HepG2 (cell line): ENCODE results near the gene LYPD1. TPM values are rescaled to one million over a fixed set of nuclear protein-coding genes. Genes with fewer than 3 reads are reported as not detected.
"Not testable (repeated sequence)": the region's sequence is repeated elsewhere in the genome, so short reads cannot be mapped to it uniquely, and the experiment has no call there.

Experiments
- ATAC-seq: fragments of 200-7000 bp; cut with Tn5 transposase; 3 replicates; pipeline ENCODE4 v1.9.1; 2020; ENCODE audit warnings: mild to moderate bottlenecking, moderate library complexity
- BruUV-seq: library from RNA; stranded (reverse); fragments of 400-500 nt; replicated peaks from 2 replicates; lab custom pipeline; 2021; lab: Mats Ljungman, UMichigan
- CTCF ChIA-PET: fragments of 300-600 bp; formaldehyde crosslinking; extraction: SDS; loops from one replicate; lab custom pipeline; 2021; ENCODE audit warnings: low total read pairs, inconsistent platforms, low intra/inter-chr PET ratio; lab: Yijun Ruan, JAX
- POLR2A ChIA-PET: fragments of 350-600 bp; sonication (Branson Sonifier 250); formaldehyde crosslinking; loops from one replicate; lab custom pipeline; 2020; ENCODE audit warnings: antibody characterized with exemption, inconsistent platforms; lab: Yijun Ruan, JAX
- DNase-seq: peaks from one replicate; pipeline ENCODE4 v3.0.0-alpha.2; 2015; ENCODE audit warnings: low spot score
- FAIRE-seq: peaks from 3 replicates; lab custom pipeline; 2011; peaks lifted over from hg19 to GRCh38; lab: Jason Lieb, UNC
- H2AFZ ChIP-seq: one replicate; pipeline ENCODE4 v1.6.1; 2011; ENCODE audit warnings: low read length, inconsistent platforms
- H3K27ac ChIP-seq: fragments of 300-600 bp; 3 replicates; pipeline ENCODE4 v1.8.0; 2011; ENCODE audit warnings: mixed run types, mild to moderate bottlenecking, mixed read lengths, low read length, inconsistent platforms; ENCODE audit not compliant: insufficient read depth; ENCODE audit errors: extremely low read length
- H3K27me3 ChIP-seq, 2 experiments: fragments of 200-600 bp in 1 of 2; 2 replicates in 1 of 2; 3 replicates in 1 of 2; pipeline versions ENCODE4 v1.6.0 to v1.8.0; 2011; ENCODE audit warnings: low read length in 2 of 2, mild to moderate bottlenecking in 2 of 2, moderate library complexity in 2 of 2, inconsistent platforms in 1 of 2; ENCODE audit not compliant: insufficient read depth in 2 of 2, control insufficient read depth in 1 of 2
- H3K36me3 ChIP-seq, 2 experiments: fragments of 200-600 bp in 1 of 2; replicated peaks in 1 of 2; 2 replicates in 1 of 2; 3 replicates in 1 of 2; pipeline versions ENCODE4 v1.5.1 to v1.8.0; 2011; ENCODE audit warnings: low read length in 2 of 2, inconsistent platforms in 1 of 2; ENCODE audit not compliant: insufficient read depth in 2 of 2, control insufficient read depth in 1 of 2
- H3K4me1 ChIP-seq: 2 replicates; pipeline ENCODE4 v1.5.1; 2012; ENCODE audit warnings: low read length, inconsistent platforms; ENCODE audit not compliant: insufficient read depth
- H3K4me2 ChIP-seq: 2 replicates; pipeline ENCODE4 v1.6.0; 2011; ENCODE audit warnings: low read depth, low read length, inconsistent platforms
- H3K4me3 ChIP-seq, 3 experiments: fragments of 200-600 bp in 1 of 3; sonication (generic), shearing (Covaris generic) in 1 of 3; replicated peaks in 1 of 3; 2 replicates each; pipeline ENCODE4 v1.5.1; 2011 to 2016; ENCODE audit warnings: low read length in 3 of 3, inconsistent platforms in 2 of 3, low read depth in 2 of 3, mild to moderate bottlenecking in 2 of 3, control low read depth in 1 of 3, mixed read lengths in 1 of 3; ENCODE audit not compliant: insufficient read depth in 1 of 3
- H3K79me2 ChIP-seq: one replicate; pipeline ENCODE4 v1.6.1; 2011; ENCODE audit warnings: low read length, inconsistent platforms; ENCODE audit not compliant: insufficient read depth
- H3K9ac ChIP-seq: 2 replicates; pipeline ENCODE4 v1.6.0; 2011; ENCODE audit warnings: mild to moderate bottlenecking, low read depth, low read length, inconsistent platforms; ENCODE audit not compliant: insufficient read depth
- H3K9me3 ChIP-seq: 2 replicates; pipeline ENCODE4 v1.5.1; 2012; ENCODE audit warnings: mild to moderate bottlenecking, low read length
- H4K20me1 ChIP-seq: 2 replicates; pipeline ENCODE4 v1.6.0; 2011; ENCODE audit warnings: inconsistent platforms, mild to moderate bottlenecking, low read length, moderate library complexity; ENCODE audit not compliant: insufficient read depth
- ARID2 ChIP-seq: sonication (generic); formaldehyde crosslinking; IDR thresholded peaks from 2 replicates; pipeline ENCODE4 v1.8.1; 2022; ENCODE audit warnings: mild to moderate bottlenecking, missing genetic modification reagents, borderline replicate concordance
- DNMT3B ChIP-seq: conservative IDR thresholded peaks from 2 replicates; pipeline ENCODE4 v1.6.1; 2016; ENCODE audit warnings: missing biosample characterization, control low read depth
- FOXM1 ChIP-seq: sonication (generic); formaldehyde crosslinking; IDR thresholded peaks from 2 replicates; pipeline ENCODE4 v1.5.0; 2020; ENCODE audit warnings: missing genetic modification reagents
- KDM3A ChIP-seq: IDR thresholded peaks from 2 replicates; pipeline ENCODE4 v1.6.1; 2018; ENCODE audit warnings: low read depth, missing compliant biosample characterization
- KLF13 ChIP-seq: sonication (generic); formaldehyde crosslinking; IDR thresholded peaks from 2 replicates; pipeline ENCODE4 v1.4.0; 2020; ENCODE audit warnings: mild to moderate bottlenecking, missing genetic modification reagents
- MAFF ChIP-seq: IDR thresholded peaks from 2 replicates; pipeline ENCODE4 v1.6.1; 2011; ENCODE audit warnings: low read depth, low read length, improper control_type of control experiment
- NBN ChIP-seq: fragments of 450-650 bp; conservative IDR thresholded peaks from 2 replicates; pipeline ENCODE4 v1.6.1; 2017
- RFX3 ChIP-seq: IDR thresholded peaks from 2 replicates; pipeline ENCODE4 v1.6.1; 2016; ENCODE audit warnings: missing biosample characterization, missing genetic modification reagents
- SIN3A ChIP-seq: IDR thresholded peaks from 2 replicates; pipeline ENCODE4 v1.6.1; 2011; ENCODE audit warnings: low read depth, mild to moderate bottlenecking, control low read depth, low read length, borderline replicate concordance
- ZBTB3 ChIP-seq: sonication (generic); formaldehyde crosslinking; IDR thresholded peaks from 2 replicates; pipeline ENCODE4 v1.4.0; 2020; ENCODE audit warnings: low read depth, mild to moderate bottlenecking, moderate library complexity, missing genetic modification reagents, borderline replicate concordance
- ZNF296 ChIP-seq: sonication (generic); formaldehyde crosslinking; conservative IDR thresholded peaks from 2 replicates; pipeline ENCODE4 v1.5.0; 2020; ENCODE audit warnings: mild to moderate bottlenecking, missing genetic modification reagents
- ZNF777 ChIP-seq: sonication (generic); formaldehyde crosslinking; IDR thresholded peaks from 2 replicates; pipeline ENCODE4 v1.4.0; 2020; ENCODE audit warnings: missing genetic modification reagents
- ZNF792 ChIP-seq: IDR thresholded peaks from 2 replicates; pipeline ENCODE4 v1.6.1; 2016
- WGBS: methylation state at CpG from one replicate; pipeline ENCODE4 v1.1.6; 2017; ENCODE audit warnings: low lambda C conversion rate; 5-methylcytosine and 5-hydroxymethylcytosine counted together
- in situ Hi-C: cut with HindIII; loops from 2 replicates; pipeline ENCODE4 v1.10.0; 2017; ENCODE audit warnings: low pct_unique_long_range_greater_than_20kb; ENCODE audit not compliant: extremely low pct_ligation_motif_present
- intact Hi-C: fragments of 100-400 bp; cut with micrococcal nuclease; formaldehyde crosslinking; loops from one replicate; pipeline ENCODE4 v1.10.0; 2022; ENCODE audit not compliant: unreplicated experiment
- polyA plus RNA-seq, 8 experiments: library from polyadenylated mRNA; depleted of rRNA in 3 of 8; stranded (reverse) in 7 of 8; unstranded in 1 of 8; fragments of >200 nt; fragmentation: Illumina TruSeq in 4 of 8; extraction: Trizol in 4 of 8; gene quantifications; 2 replicates each; pipeline versions ENCODE4 v1.2.1 to v1.2.3, GENCODE V29; 2011 to 2016; ENCODE audit warnings: low read depth in 4 of 8, missing spikeins in 1 of 8, mixed read lengths in 1 of 8; ENCODE audit not compliant: insufficient read depth in 1 of 8
- total RNA-seq, 5 experiments: library from RNA; depleted of rRNA; stranded (reverse); fragments of >200 nt; fragmentation: Illumina TruSeq; extraction: Trizol; gene quantifications; 2 replicates each; pipeline ENCODE4 v1.2.3, GENCODE V29; 2016; ENCODE audit warnings: low read depth in 1 of 5
- TF ChIP-seq, protein P1 (sequence below): sonication (generic); formaldehyde crosslinking; IDR thresholded peaks from 2 replicates; pipeline ENCODE4 v1.4.0; 2020; ENCODE audit warnings: mild to moderate bottlenecking, missing genetic modification reagents
- TF ChIP-seq, protein P2 (sequence below): sonication (generic); formaldehyde crosslinking; IDR thresholded peaks from 2 replicates; pipeline ENCODE4 v1.4.0; 2020; ENCODE audit warnings: missing genetic modification reagents, borderline replicate concordance

Gene LYPD1
- total and polyA plus RNA-seq, 2 of the 13 experiments (the other 11 are each of a cell fraction or from before 2014, with no cell fraction given), result not detected

DNA sequence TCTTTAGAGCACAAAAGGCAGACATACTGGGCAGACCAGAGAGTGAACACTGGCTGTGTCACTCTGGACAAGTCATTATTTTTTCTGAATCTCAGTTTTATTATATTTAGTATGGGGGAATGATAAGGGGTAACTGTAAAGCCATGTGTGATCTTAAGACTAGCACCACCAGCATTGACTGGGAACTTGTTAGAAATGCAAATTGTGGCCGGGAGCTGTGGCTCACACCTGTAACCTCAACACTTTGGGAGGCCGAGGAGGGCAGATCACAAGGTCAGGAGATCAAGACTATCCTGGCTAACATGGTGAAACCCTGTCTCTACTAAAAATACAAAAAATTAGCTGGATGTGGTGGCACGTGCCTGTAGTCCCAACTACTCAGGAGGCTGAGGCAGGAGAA is 28.3 kb upstream of the LYPD1 start:
- H2AFZ ChIP-seq, H3K36me3 ChIP-seq, H4K20me1 ChIP-seq, FAIRE-seq, intact Hi-C loops, ATAC-seq, H3K4me1 ChIP-seq, BruUV-seq, H3K9ac ChIP-seq, H3K27me3 ChIP-seq, DNase-seq, H3K4me3 ChIP-seq, H3K79me2 ChIP-seq, H3K9me3 ChIP-seq, CTCF ChIA-PET, in situ Hi-C loops, H3K27ac ChIP-seq, H3K4me2 ChIP-seq, POLR2A ChIA-PET: not testable (repeated sequence)
- WGBS, result 0% methylated on average over 3 of the region's 3 CpGs

DNA sequence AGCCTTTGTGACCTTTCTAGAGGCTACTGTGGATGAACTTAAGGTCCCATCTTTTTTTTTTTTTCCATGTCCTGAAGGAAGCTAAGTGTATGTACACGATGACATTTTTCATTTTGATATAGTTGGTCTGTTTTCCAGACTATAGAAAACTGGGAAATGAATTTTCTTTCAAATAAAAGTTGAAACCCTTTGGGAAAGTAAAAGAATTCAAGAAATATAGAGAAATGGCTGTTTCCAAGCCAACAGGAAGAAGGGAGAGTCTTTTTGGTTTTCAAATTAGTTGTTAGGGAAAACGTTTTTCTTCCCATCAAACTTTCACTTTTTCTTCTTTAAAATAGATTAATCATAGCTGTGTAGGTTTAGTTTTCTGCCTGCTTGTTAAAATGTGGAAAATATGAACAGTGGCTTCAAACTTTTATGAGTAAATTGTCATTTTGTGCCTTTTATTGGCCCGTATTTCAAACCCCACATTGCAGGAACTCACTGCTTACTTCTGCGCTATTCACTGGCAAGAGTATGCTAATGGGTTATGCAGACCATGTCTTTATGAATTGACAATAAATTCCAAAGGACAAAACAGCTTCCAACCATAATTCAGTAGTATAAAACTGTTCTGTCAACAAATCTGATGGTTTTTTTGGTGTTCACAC is 27.7 kb upstream of the LYPD1 start:
- 27% methylated on average over 4 of the region's 4 CpGs for WGBS
- Histone ChIP-seq H3K4me2 (no peak overlapping the region), H4K20me1 (no peaks in the 10 kb centered on the region), H3K27ac (no peak overlapping the region), H2AFZ (no peak overlapping the region), H3K36me3 (no peaks in the 10 kb centered on the region), H3K79me2 (no peaks in the 10 kb centered on the region), H3K27me3 (no peaks in the 10 kb centered on the region), H3K9ac (no peak overlapping the region), H3K4me3 (no peak overlapping the region), H3K9me3 (no peaks in the 10 kb centered on the region), H3K4me1 (no peaks in the 10 kb centered on the region)
- CTCF ChIA-PET, result no interaction called here
- DNase-seq (no peak), FAIRE-seq (no peak), ATAC-seq (no peak)
- in situ Hi-C loops, result no loop called here
- POLR2A ChIA-PET, result no interaction called here
- intact Hi-C loops, result no loop called here
- no TSS peak for BruUV-seq
- TF ChIP-seq SIN3A (no peak), NBN (no peak), DNMT3B (CRISPR knock-in tag) (no peak), ZNF792 (CRISPR knock-in tag) (no peak), ZNF296 (CRISPR knock-in tag) (no peak), MAFF (no peak), ZNF777 (CRISPR knock-in tag) (no peak), KLF13 (CRISPR knock-in tag) (no peak), RFX3 (CRISPR knock-in tag) (no peak), ZBTB3 (CRISPR knock-in tag) (no peak), KDM3A (CRISPR knock-in tag) (no peak), FOXM1 (no peak), ARID2 (CRISPR knock-in tag) (no peak)
- TF ChIP-seq, protein P1, sequence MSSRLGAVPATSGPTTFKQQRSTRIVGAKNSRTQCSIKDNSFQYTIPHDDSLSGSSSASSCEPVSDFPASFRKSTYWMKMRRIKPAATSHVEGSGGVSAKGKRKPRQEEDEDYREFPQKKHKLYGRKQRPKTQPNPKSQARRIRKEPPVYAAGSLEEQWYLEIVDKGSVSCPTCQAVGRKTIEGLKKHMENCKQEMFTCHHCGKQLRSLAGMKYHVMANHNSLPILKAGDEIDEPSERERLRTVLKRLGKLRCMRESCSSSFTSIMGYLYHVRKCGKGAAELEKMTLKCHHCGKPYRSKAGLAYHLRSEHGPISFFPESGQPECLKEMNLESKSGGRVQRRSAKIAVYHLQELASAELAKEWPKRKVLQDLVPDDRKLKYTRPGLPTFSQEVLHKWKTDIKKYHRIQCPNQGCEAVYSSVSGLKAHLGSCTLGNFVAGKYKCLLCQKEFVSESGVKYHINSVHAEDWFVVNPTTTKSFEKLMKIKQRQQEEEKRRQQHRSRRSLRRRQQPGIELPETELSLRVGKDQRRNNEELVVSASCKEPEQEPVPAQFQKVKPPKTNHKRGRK (CRISPR knock-in tag), result no peak
- TF ChIP-seq, protein P2, sequence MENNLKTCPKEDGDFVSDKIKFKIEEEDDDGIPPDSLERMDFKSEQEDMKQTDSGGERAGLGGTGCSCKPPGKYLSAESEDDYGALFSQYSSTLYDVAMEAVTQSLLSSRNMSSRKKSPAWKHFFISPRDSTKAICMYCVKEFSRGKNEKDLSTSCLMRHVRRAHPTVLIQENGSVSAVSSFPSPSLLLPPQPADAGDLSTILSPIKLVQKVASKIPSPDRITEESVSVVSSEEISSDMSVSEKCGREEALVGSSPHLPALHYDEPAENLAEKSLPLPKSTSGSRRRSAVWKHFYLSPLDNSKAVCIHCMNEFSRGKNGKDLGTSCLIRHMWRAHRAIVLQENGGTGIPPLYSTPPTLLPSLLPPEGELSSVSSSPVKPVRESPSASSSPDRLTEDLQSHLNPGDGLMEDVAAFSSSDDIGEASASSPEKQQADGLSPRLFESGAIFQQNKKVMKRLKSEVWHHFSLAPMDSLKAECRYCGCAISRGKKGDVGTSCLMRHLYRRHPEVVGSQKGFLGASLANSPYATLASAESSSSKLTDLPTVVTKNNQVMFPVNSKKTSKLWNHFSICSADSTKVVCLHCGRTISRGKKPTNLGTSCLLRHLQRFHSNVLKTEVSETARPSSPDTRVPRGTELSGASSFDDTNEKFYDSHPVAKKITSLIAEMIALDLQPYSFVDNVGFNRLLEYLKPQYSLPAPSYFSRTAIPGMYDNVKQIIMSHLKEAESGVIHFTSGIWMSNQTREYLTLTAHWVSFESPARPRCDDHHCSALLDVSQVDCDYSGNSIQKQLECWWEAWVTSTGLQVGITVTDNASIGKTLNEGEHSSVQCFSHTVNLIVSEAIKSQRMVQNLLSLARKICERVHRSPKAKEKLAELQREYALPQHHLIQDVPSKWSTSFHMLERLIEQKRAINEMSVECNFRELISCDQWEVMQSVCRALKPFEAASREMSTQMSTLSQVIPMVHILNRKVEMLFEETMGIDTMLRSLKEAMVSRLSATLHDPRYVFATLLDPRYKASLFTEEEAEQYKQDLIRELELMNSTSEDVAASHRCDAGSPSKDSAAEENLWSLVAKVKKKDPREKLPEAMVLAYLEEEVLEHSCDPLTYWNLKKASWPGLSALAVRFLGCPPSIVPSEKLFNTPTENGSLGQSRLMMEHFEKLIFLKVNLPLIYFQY (CRISPR knock-in tag), result no peak
